ENCODE measurements around the gene ITGB4. TPM values are rescaled to one million over a fixed set of nuclear protein-coding genes. Genes with fewer than 3 reads are reported as not detected.

Gene ITGB4
- total and polyA plus RNA-seq, 9 of the 15 experiments (the other 6 are each of a cell fraction or from before 2014, with no cell fraction given), result 0.05 to 2.8 (median 0.76) TPM; not detected in 3

DNA sequence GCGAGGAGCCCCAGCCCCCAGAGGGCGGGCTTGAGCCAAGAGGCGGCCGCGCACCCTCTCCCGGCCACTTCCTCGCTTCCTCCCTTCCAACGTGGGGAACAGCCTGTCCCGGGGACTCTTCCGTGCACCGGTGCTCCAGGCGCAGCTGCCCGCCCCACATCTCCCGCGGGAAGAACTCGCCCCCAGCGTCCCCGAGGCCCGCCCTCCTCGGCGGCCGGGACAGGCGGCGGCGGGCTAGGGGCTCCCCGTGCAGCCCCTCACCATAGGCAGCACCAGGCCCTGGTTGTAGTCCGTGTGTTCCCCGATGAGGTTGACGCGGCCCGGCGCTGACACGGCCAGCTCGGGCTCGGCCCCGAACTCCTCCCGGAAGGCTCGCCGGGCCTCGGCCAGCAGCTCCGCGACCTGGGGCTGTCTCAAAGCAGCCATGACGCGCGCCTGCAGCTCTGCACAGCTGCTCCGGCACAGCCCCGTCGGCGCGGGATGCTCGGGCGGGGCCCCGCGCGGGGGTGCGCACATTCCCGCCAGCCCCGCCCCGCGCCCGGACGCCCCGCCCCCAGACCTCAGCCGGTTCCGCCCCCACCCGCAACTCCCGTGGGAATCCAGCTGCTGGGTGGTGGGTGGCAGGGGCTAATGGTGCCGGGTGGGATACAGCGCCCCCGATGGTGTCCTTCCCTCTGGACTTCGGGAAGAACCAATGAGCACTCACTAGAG is 43.6 kb downstream of the ITGB4 start, which contains the start of gene GALK1 (continued):
- no peak for TF ChIP-seq PHF20 (IDR thresholded peaks at IDR 0.05; ENCODE audit: partially characterized antibody)
- TF ChIP-seq NCOR1 (IDR thresholded peaks at IDR 0.05), result no peak
- TF ChIP-seq, protein P1, sequence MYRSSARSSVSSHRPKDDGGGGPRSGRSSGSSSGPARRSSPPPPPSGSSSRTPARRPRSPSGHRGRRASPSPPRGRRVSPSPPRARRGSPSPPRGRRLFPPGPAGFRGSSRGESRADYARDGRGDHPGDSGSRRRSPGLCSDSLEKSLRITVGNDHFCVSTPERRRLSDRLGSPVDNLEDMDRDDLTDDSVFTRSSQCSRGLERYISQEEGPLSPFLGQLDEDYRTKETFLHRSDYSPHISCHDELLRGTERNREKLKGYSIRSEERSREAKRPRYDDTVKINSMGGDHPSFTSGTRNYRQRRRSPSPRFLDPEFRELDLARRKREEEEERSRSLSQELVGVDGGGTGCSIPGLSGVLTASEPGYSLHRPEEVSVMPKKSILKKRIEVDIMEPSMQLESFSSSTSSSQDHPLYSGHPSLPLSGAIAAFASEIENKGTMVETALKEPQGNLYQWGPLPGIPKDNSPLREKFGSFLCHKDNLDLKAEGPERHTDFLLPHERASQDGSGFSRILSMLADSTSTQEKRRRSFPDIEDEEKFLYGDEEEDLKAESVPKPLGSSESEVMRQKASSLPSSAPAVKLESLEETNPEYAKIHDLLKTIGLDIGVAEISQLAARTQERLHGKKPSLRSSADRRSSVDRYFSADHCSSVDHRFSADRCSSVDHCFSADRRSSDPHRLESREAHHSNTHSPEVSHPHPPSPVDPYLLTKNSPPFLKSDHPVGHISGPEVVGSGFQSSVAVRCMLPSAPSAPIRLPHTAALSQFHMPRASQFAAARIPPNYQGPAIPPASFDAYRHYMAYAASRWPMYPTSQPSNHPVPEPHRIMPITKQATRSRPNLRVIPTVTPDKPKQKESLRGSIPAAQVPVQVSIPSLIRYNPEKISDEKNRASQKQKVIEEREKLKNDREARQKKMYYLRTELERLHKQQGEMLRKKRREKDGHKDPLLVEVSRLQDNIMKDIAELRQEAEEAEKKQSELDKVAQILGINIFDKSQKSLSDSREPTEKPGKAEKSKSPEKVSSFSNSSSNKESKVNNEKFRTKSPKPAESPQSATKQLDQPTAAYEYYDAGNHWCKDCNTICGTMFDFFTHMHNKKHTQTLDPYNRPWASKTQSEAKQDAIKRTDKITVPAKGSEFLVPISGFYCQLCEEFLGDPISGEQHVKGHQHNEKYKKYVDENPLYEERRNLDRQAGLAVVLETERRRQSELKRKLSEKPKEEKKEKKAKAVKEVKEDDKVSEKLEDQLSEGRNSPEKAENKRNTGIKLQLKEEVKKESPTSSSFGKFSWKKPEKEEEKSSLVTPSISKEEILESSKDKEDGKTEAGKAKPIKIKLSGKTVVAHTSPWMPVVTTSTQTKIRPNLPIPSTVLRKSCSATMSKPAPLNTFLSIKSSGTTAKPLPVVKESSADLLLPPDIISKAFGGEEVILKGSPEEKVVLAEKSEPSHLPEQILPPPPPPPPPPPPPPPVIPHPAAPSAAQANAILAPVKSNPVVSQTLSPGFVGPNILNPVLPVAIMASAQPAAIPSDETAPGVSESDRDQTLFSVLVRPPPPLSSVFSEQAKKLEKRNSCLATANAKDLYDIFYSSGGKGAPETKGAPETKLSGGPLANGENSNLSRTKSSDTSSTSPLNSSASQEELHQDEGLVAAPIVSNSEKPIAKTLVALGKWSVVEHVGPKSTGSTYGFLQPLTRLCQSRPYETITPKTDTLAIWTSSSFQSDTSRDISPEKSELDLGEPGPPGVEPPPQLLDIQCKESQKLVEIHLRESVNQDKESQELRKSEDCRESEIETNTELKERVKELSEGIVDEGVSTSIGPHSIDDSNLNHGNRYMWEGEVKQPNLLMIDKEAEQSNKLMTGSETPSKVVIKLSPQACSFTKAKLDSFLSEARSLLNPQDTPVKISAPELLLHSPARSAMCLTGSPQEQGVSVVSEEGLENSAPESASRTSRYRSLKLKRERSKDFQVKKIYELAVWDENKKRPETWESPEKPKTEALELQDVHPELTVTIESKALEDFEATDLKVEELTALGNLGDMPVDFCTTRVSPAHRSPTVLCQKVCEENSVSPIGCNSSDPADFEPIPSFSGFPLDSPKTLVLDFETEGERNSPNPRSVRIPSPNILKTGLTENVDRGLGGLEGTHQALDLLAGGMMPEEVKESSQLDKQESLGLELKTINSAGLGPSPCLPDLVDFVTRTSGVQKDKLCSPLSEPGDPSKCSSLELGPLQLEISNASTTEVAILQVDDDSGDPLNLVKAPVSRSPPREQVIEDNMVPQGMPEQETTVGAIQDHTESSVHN (IDR thresholded peaks at IDR 0.05; ENCODE audit: borderline replicate concordance in 1 of 2, low read depth in 1 of 2), result no peak
- no peak for TF ChIP-seq TRIM28 (IDR thresholded peaks at IDR 0.05)
- TF ChIP-seq, protein P2, sequence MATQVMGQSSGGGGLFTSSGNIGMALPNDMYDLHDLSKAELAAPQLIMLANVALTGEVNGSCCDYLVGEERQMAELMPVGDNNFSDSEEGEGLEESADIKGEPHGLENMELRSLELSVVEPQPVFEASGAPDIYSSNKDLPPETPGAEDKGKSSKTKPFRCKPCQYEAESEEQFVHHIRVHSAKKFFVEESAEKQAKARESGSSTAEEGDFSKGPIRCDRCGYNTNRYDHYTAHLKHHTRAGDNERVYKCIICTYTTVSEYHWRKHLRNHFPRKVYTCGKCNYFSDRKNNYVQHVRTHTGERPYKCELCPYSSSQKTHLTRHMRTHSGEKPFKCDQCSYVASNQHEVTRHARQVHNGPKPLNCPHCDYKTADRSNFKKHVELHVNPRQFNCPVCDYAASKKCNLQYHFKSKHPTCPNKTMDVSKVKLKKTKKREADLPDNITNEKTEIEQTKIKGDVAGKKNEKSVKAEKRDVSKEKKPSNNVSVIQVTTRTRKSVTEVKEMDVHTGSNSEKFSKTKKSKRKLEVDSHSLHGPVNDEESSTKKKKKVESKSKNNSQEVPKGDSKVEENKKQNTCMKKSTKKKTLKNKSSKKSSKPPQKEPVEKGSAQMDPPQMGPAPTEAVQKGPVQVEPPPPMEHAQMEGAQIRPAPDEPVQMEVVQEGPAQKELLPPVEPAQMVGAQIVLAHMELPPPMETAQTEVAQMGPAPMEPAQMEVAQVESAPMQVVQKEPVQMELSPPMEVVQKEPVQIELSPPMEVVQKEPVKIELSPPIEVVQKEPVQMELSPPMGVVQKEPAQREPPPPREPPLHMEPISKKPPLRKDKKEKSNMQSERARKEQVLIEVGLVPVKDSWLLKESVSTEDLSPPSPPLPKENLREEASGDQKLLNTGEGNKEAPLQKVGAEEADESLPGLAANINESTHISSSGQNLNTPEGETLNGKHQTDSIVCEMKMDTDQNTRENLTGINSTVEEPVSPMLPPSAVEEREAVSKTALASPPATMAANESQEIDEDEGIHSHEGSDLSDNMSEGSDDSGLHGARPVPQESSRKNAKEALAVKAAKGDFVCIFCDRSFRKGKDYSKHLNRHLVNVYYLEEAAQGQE (IDR thresholded peaks at IDR 0.05; ENCODE audit: borderline replicate concordance), result peak; percentile 77; the same call in 1 of the 2 replicates
- TF ChIP-seq, protein P2 (CRISPR knock-in tag; IDR thresholded peaks at IDR 0.05; ENCODE audit: low read depth), result no peak
- TF ChIP-seq, protein P3, sequence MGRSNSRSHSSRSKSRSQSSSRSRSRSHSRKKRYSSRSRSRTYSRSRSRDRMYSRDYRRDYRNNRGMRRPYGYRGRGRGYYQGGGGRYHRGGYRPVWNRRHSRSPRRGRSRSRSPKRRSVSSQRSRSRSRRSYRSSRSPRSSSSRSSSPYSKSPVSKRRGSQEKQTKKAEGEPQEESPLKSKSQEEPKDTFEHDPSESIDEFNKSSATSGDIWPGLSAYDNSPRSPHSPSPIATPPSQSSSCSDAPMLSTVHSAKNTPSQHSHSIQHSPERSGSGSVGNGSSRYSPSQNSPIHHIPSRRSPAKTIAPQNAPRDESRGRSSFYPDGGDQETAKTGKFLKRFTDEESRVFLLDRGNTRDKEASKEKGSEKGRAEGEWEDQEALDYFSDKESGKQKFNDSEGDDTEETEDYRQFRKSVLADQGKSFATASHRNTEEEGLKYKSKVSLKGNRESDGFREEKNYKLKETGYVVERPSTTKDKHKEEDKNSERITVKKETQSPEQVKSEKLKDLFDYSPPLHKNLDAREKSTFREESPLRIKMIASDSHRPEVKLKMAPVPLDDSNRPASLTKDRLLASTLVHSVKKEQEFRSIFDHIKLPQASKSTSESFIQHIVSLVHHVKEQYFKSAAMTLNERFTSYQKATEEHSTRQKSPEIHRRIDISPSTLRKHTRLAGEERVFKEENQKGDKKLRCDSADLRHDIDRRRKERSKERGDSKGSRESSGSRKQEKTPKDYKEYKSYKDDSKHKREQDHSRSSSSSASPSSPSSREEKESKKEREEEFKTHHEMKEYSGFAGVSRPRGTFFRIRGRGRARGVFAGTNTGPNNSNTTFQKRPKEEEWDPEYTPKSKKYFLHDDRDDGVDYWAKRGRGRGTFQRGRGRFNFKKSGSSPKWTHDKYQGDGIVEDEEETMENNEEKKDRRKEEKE (IDR thresholded peaks at IDR 0.05; ENCODE audit: borderline replicate concordance in 1 of 2, control insufficient read depth in 1 of 2, low read depth in 2 of 2, low read length in 1 of 2), result no peak

Measured in K562 (cell line).